HG02610 (cell line): ENCODE results near the gene CHID1.
A peak's percentile ranks its signal among the peaks of the same experiment; 100 is the strongest.

Experiments
- ATAC-seq: cut with Tn5 transposase; IDR thresholded peaks from one replicate; pipeline ENCODE4 v1.9.1; 2021; ENCODE audit warnings: mild to moderate bottlenecking, moderate library complexity; ENCODE audit not compliant: unreplicated experiment

CHID1 gene

GRCh38 chr11:826227-826621 is 84.4 kb downstream of the CHID1 start:
- ATAC-seq, result no peak

- ATAC-seq, result no peak
Observed at GRCh38 chr11:825366-826226, 85.0 kb downstream of the CHID1 start.

GRCh38 chr11:824942-825341 is 85.7 kb downstream of the CHID1 start:
- no peak for ATAC-seq

GRCh38 chr11:824292-824880 is 86.2 kb downstream of the CHID1 start:
- no peak for ATAC-seq

GRCh38 chr11:823441-824291 is 86.9 kb downstream of the CHID1 start:
- no peak for ATAC-seq

- ATAC-seq, result no peak
Observed at GRCh38 chr11:821512-822371, 88.9 kb downstream of the CHID1 start.

GRCh38 chr11:820655-821511 is 89.7 kb downstream of the CHID1 start:
- ATAC-seq, result no peak

GRCh38 chr11:819943-820649 is 90.5 kb downstream of the CHID1 start:
- peak; percentile 55 for ATAC-seq

- peak; percentile 62 for ATAC-seq
Observed at GRCh38 chr11:819129-819931, 91.3 kb downstream of the CHID1 start.

GRCh38 chr11:818396-819128 is 92.0 kb downstream of the CHID1 start, which contains the start of gene PNPLA2:
Gene PNPLA2 (plus strand): TSS chr11:818914. CDS start chr11:819719, 805 bp downstream.
- ATAC-seq, result no peak
